Smooth muscle cell (in vitro differentiated cells): Measurements from ENCODE around the gene BNC2. TPM values are rescaled to one million over a fixed set of nuclear protein-coding genes. Genes with fewer than 3 reads are reported as not detected.

ENCODE experiments used
- DNase-seq: peaks from one replicate; lab custom pipeline; 2025; ENCODE audit not compliant: unreplicated experiment; lab: John Stamatoyannopoulos, UW
- H2AFZ ChIP-seq: fragments of 200-600 bp; sonication (generic); 2 replicates; pipeline ENCODE4 v1.6.0; 2016; ENCODE audit warnings: antibody characterized with exemption, low read depth, mild to moderate bottlenecking
- H3F3A ChIP-seq: fragments of 200-600 bp; sonication (generic); 2 replicates; pipeline ENCODE4 v1.6.0; 2017; ENCODE audit warnings: antibody characterized with exemption, low read depth
- H3K27ac ChIP-seq: fragments of 200-600 bp; sonication (generic); 2 replicates; pipeline ENCODE4 v1.5.1; 2016; ENCODE audit warnings: low read depth, mild to moderate bottlenecking
- H3K27me3 ChIP-seq: fragments of 200-600 bp; sonication (generic); 2 replicates; pipeline ENCODE4 v1.6.1; 2016; ENCODE audit warnings: low read depth, mild to moderate bottlenecking
- H3K36me3 ChIP-seq: fragments of 200-600 bp; sonication (generic); 2 replicates; pipeline ENCODE4 v1.5.1; 2016; ENCODE audit warnings: low read depth
- H3K4me1 ChIP-seq: fragments of 200-600 bp; sonication (generic); 2 replicates; pipeline ENCODE4 v1.5.1; 2016; ENCODE audit warnings: low read depth
- H3K4me2 ChIP-seq: fragments of 200-600 bp; sonication (generic); 2 replicates; pipeline ENCODE4 v1.6.0; 2016; ENCODE audit warnings: mild to moderate bottlenecking
- H3K4me3 ChIP-seq: fragments of 200-600 bp; sonication (generic); 2 replicates; pipeline ENCODE4 v1.5.1; 2016; ENCODE audit warnings: mild to moderate bottlenecking
- H3K79me2 ChIP-seq: fragments of 200-600 bp; sonication (generic); 2 replicates; pipeline ENCODE4 v1.6.0; 2016; ENCODE audit warnings: low read depth, mild to moderate bottlenecking
- H3K9ac ChIP-seq: fragments of 200-600 bp; sonication (generic); 2 replicates; pipeline ENCODE4 v1.6.0; 2016; ENCODE audit warnings: low read depth
- H3K9me3 ChIP-seq: fragments of 200-600 bp; sonication (generic); replicated peaks from 2 replicates; pipeline ENCODE4 v1.5.1; 2016; ENCODE audit warnings: low read depth
- H4K20me1 ChIP-seq: fragments of 200-600 bp; sonication (generic); 2 replicates; pipeline ENCODE4 v1.6.0; 2016; ENCODE audit warnings: low read depth
- CTCF ChIP-seq: fragments of 200-600 bp; sonication (generic); IDR thresholded peaks from 2 replicates; pipeline ENCODE4 v1.5.1; 2017; ENCODE audit warnings: borderline replicate concordance, mild to moderate bottlenecking, antibody characterized with exemption; ENCODE audit not compliant: insufficient read depth, poor library complexity, severe bottlenecking
- WGBS: methylation state at CpG from one replicate; pipeline ENCODE4 v1.1.7; 2016; ENCODE audit warnings: low lambda C conversion rate; 5-methylcytosine and 5-hydroxymethylcytosine counted together
- polyA plus RNA-seq: library from polyadenylated mRNA; unstranded; fragments of >200 nt; fragmentation: Nextera tagmentation; extraction: Ambion mirVana; gene quantifications from 2 replicates; pipeline ENCODE4 v1.2.1, GENCODE V29; 2016
- total RNA-seq: library from RNA; depleted of rRNA; stranded (reverse); fragments of >200 nt; gene quantifications from 2 replicates; pipeline ENCODE4 v1.2.3, GENCODE V29; 2014

The BNC2 gene
- total and polyA plus RNA-seq, 2 experiments from 2014 or later: 11.6 to 13.5 TPM

- Histone ChIP-seq H3K4me3 (peak overlapping the region; percentile 85), H3F3A (peaks cover 26% of the 10 kb centered on the region), H3K4me1 (peaks cover 17% of the 10 kb centered on the region), H3K9ac (peak overlapping the region; percentile 48), H3K4me2 (peak overlapping the region; percentile 96), H3K79me2 (no peaks in the 10 kb centered on the region), H3K36me3 (no peaks in the 10 kb centered on the region), H3K27ac (peak overlapping the region; percentile 29), H3K27me3 (no peaks in the 10 kb centered on the region), H2AFZ (peak overlapping the region; percentile 88), H3K9me3 (no peaks in the 10 kb centered on the region), H4K20me1 (no peaks in the 10 kb centered on the region)
- no peak for TF ChIP-seq CTCF
- 2% methylated on average over 42 of the region's 63 CpGs for WGBS
- no peak for DNase-seq
These were observed 1.1 kb upstream of the BNC2 start for GRCh38 chr9:16871336-16872151.

- DNase-seq: no peak
- Histone ChIP-seq H3K36me3 (no peaks in the 10 kb centered on the region), H3K4me2 (peak overlapping the region; percentile 96), H3K9me3 (no peaks in the 10 kb centered on the region), H2AFZ (peak overlapping the region; percentile 88), H3K27me3 (no peaks in the 10 kb centered on the region), H3K9ac (peak overlapping the region; percentile 65), H3K4me1 (peaks cover 31% of the 10 kb centered on the region), H4K20me1 (no peaks in the 10 kb centered on the region), H3F3A (peaks cover 26% of the 10 kb centered on the region), H3K79me2 (peaks cover 10% of the 10 kb centered on the region), H3K4me3 (peak overlapping the region; percentile 85), H3K27ac (no peak overlapping the region)
- WGBS: 2% methylated on average over 46 of the region's 58 CpGs
- TF ChIP-seq CTCF: no peak
These were observed 431 bp downstream of the BNC2 start for GRCh38 chr9:16869882-16870595.

- Histone ChIP-seq H3K27ac (peak overlapping the region; percentile 93), H2AFZ (peak overlapping the region; percentile 88), H3K4me3 (peak overlapping the region; percentile 85), H3K27me3 (no peaks in the 10 kb centered on the region), H4K20me1 (no peaks in the 10 kb centered on the region), H3K9ac (peak overlapping the region; percentile 38), H3F3A (peaks cover 33% of the 10 kb centered on the region), H3K36me3 (no peaks in the 10 kb centered on the region), H3K9me3 (no peaks in the 10 kb centered on the region), H3K4me1 (peaks cover 36% of the 10 kb centered on the region), H3K79me2 (peaks cover 10% of the 10 kb centered on the region), H3K4me2 (peak overlapping the region; percentile 96)
- WGBS: 10% methylated on average over 21 of the region's 21 CpGs
- no peak for DNase-seq
- no peak for TF ChIP-seq CTCF
These were observed 1.2 kb downstream of the BNC2 start for GRCh38 chr9:16869131-16869881.
